IPS DF 19.7 (cell line): ENCODE data around the gene FBH1.
"Not testable (repeated sequence)": the region's sequence is repeated elsewhere in the genome, so short reads cannot be mapped to it uniquely, and the experiment has no call there.

ENCODE experiments used
- DNase-seq: peaks from one replicate; pipeline ENCODE4 v3.0.0-alpha.2; 2013; ENCODE audit warnings: low read depth, low spot score

The FBH1 gene

GRCh38 chr10:5889624-5890451 is at the start of gene FBH1, which contains the start of gene ANKRD16:
FBH1 (plus strand) TSS chr10:5890243; CDS start chr10:5890346, 103 bp downstream.
ANKRD16 (minus strand) TSS chr10:5889893; CDS start chr10:5889354, 539 bp downstream.
- peak; percentile 64 for DNase-seq

GRCh38 chr10:5840314-5841307 is 49.4 kb upstream of the FBH1 start:
- DNase-seq: no peak

GRCh38 chr10:5841965-5842364 is 48.1 kb upstream of the FBH1 start:
- DNase-seq: no peak

GRCh38 chr10:5843686-5844344 is 46.2 kb upstream of the FBH1 start:
- no peak for DNase-seq

GRCh38 chr10:5844345-5845055 is 45.5 kb upstream of the FBH1 start:
- DNase-seq: no peak

- not testable (repeated sequence) for DNase-seq
Observed at GRCh38 chr10:5846667-5847066, 43.4 kb upstream of the FBH1 start.

GRCh38 chr10:5854131-5854475 is 35.9 kb upstream of the FBH1 start:
- no peak for DNase-seq

- no peak for DNase-seq
Observed at GRCh38 chr10:5855979-5856700, 33.9 kb upstream of the FBH1 start.

- DNase-seq: no peak
Observed at GRCh38 chr10:5856701-5857004, 33.4 kb upstream of the FBH1 start.

- DNase-seq: no peak
Observed at GRCh38 chr10:5858811-5859210, 31.2 kb upstream of the FBH1 start.

- DNase-seq: no peak
Observed at GRCh38 chr10:5860066-5860465, 30.0 kb upstream of the FBH1 start.

GRCh38 chr10:5862360-5862961 is 27.6 kb upstream of the FBH1 start:
- DNase-seq: no peak

- DNase-seq: not testable (repeated sequence)
Observed at GRCh38 chr10:5862981-5863685, 26.9 kb upstream of the FBH1 start.

- DNase-seq: not testable (repeated sequence)
Observed at GRCh38 chr10:5866451-5867081, 23.5 kb upstream of the FBH1 start.

GRCh38 chr10:5867091-5867615 is 22.9 kb upstream of the FBH1 start:
- DNase-seq: not testable (repeated sequence)

- DNase-seq: not testable (repeated sequence)
Observed at GRCh38 chr10:5868383-5868782, 21.7 kb upstream of the FBH1 start.

- DNase-seq: no peak
Observed at GRCh38 chr10:5869156-5869555, 20.9 kb upstream of the FBH1 start.

- no peak for DNase-seq
Observed at GRCh38 chr10:5871596-5871995, 18.4 kb upstream of the FBH1 start.

GRCh38 chr10:5873515-5873995 is 16.5 kb upstream of the FBH1 start:
- no peak for DNase-seq
